ENCODE measurements around the gene ARHGEF9.

The ARHGEF9 gene

DNA sequence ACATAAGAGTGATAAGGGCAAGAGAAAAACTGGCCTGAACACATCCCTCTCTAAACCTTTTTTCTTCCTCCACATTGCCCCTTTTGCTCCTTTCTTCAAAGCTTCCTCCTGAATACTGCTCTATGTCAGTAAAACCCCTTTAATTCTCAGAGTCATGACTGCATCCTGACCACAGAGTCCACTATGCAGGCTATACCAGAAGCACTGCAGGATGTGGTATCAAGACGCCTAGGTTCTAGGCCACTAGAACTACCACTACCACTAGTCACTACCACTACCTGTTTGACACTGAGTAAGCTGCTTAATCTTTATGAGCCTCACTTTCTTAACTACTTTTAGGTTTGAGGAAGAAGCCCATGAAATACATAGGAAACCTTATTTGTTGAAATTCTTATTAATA is 38.7 kb downstream of the ARHGEF9 start:
- DNase-seq (ENCODE audit: low spot score): no peak

DNA sequence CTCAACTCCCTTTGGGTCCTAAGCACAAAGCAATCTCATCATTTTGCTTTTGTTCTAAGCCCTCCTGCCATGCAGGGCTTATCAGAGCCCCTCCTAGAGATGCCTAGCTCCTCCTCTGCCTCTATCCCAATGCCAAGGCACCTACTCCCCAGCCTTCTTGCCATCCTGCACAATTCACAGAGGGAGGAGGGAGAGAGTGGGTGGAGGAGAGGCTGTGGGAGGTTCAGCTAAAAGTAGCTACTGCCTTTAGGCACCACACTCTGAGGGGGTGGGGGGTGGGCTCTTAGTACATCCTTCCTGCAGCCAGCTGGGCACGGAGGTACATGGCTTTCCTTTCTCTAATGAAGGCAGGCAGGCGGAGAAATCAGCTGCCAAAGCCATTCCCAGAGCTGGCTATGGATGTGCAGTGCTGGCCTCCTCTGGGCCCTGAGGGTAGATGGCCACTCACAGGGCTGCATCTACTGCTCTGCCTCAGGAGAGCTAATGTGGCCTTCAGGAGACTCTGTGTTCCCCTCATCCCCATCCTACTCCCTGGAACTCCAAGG is 40.1 kb downstream of the ARHGEF9 start:
- DNase-seq (ENCODE audit: low spot score): no peak

DNA sequence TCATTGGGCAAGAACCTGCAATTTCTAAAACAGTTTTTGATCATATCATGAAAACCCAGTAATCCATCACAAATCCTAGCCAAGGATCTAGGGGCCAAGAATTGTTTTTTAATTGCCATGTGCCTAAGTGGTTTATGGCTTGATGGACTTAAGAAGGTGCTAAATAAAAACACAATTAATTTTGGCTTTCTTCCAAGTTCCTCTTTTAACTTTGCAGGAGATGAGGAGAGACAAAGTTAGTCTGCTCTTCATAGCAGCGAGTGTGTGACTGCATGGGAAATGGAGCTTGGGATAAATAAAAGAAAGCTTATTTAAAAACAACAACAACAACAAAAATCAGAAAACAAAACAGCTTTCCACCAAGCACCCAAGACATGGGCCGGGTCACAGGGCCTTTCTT is 41.4 kb downstream of the ARHGEF9 start:
- no peak for DNase-seq (ENCODE audit: low spot score)

DNA sequence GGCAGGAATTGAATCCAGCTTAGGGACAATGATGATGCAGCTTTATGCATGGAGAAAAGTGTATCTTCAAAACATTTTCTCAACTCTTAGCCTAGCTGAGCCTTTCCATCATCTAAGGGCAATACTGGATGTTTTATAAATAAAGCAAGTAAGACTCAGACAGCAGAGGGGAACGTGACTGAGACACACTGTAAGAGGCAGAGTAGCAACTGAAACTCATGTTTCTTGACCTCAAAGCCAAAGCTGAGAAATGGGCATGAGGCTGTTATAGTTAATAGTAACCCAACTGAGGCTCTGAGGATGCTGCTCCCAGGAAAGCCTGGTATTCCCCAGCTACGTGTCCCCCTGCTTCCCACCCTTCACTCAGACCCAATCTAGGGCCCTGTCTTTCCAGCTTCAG is 44.6 kb downstream of the ARHGEF9 start:
- DNase-seq (ENCODE audit: low spot score): no peak

DNA sequence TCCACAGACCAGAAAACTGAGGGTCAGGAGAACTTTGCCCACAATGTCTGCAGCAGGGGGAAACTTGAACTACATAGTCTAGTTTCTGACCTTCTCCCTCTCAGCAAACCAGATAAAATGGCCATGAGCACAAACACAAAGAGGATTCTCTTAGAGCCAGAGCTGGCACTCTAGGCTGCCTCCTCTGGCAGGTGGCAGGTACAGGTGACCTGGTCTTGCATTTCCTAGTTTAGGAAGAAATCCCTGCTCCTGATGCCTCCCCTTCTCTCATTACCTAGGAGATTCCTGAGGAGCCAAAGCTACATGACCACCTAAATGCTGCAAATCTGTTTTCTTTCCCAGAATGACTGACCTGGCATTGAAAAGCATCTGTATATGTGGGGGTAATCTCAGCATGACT is 45.1 kb downstream of the ARHGEF9 start:
- DNase-seq (ENCODE audit: low spot score): no peak

DNA sequence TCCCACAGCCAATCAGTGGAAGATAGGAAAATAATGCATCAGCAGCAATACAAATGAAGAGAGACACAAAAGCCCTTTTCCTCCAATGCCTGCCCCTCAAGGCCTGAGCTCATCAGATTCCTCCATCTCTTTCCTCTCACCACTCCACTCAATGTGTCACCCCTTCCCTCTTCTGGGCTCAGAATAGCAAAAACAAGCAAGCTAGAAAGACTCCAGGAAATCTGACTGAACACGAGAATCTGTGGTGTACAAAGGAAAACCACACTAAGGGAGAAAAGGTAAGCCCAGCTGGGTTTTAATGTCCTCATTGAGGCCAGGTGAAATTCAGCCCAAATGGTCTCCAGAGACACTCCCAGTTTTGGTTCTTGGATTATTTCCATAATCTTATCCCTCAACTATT is 46.3 kb downstream of the ARHGEF9 start:
- no peak for DNase-seq (ENCODE audit: low spot score)

DNA sequence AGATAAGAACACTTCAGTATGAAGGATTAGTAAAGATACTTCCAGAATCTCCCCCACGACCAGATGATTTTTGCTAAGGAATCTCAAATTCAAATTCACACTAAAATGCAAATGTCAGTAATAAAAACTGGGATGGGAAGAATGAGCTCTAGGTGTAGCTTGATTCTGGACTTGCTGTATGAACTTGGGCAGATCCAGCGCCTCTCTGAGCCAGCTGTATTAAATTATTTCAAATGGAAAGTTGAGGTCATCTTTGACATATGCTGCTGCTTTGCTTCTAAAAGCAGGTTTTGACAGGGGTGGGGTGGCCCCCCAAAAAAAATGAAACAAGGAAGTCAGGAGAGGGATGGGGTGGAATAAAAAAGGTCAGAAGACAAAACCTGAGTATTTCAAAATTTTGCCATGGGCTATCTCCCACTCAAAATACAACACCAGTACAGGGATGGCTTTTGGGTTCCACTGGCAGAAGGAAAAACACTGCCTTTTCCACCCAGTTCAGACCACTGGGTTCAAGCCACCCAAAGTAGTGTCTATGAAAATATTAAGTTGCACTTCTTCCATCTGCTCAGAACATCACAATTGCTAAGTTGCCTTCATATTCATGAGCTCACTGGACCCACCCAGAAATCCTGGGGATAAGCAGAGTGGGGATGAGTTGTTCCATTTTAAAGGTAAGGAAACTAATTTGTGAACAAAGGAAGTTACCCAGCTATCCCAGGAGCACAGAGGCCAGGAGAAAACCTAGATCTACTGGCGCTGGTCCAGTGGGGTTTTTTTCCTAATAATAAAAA is 47.7 kb downstream of the ARHGEF9 start:
- DNase-seq (ENCODE audit: low spot score): no peak

DNA sequence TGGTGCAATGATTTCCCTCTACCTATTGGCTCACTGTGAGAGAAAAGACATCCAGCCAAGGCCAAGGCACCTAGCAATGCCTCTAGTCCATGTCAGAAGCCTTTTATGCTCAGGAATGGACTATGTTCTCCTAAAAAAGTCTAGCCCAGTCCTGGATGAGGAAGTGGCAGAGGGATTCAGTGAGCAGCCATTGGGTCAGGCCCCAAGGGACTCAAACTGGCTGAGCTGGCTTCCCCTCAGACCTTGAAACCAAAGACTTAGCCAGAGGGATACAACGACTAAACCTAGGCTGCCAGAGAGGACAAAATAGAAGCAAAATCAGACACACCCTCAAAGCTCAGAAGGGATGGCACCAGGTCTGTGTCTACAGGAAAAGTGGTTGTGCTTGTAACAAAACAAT is 49.1 kb downstream of the ARHGEF9 start:
- no peak for DNase-seq (ENCODE audit: low spot score)

DNA sequence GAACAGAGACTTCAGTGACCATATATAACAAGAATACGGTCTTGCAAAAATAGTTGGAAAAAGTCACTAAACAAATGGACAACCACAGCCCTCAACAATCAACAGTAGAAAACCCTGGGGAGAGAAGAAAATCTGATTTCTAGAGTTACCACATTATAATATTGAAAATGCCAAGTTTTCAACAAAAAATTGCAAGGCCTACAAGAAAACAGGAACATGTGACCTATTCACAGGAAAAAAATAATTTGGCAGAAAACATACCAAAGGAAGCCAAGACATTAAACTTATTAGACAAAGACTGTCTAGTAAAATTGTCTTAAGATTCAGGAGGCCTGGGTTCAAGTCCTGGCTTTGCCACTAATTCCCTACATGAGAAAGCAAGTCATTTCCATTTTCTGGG is 64.7 kb downstream of the ARHGEF9 start:
- no peak for DNase-seq (ENCODE audit: low spot score)

DNA sequence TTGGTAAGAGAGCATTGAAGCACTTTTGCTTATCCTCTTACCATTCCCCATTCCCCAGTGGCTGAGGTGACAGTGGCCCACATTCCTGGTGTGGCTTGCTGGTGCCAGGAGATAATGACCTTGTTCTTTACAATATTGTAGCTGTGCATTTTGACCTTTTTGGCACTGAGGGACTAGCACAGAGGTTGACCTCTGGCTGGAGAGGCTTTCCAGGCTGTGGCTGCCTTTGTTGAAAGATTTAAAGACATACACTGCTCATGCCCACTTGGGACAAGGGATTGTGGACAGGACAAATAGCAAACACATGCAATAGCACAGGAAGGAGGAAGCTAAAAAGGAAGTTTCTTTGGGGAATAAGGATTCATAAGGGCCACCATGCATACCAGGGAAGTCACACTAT is 65.4 kb downstream of the ARHGEF9 start:
- no peak for DNase-seq (ENCODE audit: low spot score)

DNA sequence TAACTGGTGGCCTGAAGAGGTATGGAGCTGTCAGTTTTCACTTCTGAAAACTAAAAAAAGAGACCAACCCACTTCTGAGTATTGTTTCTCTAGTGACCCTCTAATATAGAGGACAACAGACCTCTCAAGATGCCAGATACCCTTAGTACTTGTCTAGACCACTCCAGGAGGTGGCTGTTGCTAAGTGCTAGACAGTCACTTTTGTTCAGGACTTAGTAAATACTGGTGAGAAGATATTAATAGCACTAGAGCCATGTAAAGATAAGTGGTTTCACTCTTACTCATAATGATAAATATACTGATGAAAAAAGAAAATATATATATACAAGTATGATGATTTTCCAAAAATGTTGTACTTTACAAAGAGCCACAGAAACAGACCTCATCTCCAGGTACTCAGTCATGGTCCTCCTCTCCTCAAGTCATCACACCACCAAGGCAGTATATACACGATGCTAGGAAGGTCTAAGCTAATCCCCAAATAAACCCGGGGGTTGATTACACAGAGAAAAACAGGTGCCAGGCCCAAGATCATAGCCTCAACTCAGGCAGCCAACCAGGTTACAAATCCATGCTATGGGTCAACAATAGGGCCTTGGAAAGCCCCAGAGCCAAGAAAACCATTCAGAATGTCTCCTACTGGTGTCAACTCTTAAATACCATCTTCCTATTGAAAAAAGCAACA is 66.9 kb downstream of the ARHGEF9 start:
- no peak for DNase-seq (ENCODE audit: low spot score)

DNA sequence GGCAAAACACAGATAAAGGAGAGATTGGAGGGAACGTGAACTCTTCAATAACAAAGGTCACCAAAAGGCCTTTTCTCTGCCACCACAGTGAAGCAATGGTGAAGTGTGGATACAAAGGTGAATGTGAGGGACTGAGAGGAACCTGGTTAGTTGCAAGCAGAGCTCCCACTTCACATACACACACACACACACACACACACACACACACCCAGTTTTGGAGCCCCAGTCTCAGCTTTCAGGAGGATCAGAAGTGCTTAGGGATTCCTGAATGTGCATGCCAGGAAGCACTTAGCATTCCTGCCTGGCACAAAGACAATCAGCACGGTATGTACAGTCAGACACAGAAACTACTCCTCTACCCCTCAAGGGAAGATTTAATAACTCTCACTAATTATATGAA is 71.5 kb downstream of the ARHGEF9 start:
- no peak for DNase-seq (ENCODE audit: low spot score)

DNA sequence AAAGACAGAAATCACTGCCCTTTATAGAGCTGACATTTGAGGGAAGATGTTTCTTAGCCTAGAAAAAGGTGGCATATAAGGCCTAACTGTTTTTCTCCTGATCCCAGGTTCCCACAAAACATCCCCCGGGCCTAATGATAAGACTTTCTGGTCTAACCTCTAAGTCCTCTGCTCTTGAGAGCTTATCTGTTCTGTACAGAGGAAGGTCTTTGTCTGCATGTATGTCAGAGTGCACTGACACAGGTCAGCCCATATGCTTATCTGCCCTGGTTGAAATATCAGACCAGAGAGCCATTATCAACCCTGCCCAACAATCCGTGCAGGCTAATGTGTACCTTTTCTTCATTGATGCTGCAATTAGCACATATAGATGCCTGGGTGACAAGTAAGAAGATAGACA is 76.2 kb downstream of the ARHGEF9 start:
- no peak for DNase-seq (ENCODE audit: low spot score)

DNA sequence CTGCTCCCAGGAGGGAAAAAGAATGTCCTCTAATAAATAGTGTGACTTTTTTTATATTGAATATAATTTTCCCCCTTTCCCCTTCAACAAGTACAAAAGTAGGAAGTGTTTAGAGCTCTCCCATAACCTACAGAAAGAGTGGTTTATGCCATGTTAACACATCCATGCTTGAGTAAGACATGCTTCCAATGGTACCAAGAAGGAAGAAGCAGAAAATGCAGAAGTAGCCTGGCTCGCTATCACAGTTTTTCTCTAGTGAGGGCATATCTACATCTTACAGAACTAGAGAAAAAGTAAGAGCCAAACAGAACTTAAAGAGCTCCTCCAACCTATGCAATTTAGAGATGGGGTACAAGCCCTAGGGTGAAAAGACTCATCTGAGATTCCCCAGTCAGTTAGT is 82.5 kb downstream of the ARHGEF9 start:
- no peak for DNase-seq (ENCODE audit: low spot score)

DNA sequence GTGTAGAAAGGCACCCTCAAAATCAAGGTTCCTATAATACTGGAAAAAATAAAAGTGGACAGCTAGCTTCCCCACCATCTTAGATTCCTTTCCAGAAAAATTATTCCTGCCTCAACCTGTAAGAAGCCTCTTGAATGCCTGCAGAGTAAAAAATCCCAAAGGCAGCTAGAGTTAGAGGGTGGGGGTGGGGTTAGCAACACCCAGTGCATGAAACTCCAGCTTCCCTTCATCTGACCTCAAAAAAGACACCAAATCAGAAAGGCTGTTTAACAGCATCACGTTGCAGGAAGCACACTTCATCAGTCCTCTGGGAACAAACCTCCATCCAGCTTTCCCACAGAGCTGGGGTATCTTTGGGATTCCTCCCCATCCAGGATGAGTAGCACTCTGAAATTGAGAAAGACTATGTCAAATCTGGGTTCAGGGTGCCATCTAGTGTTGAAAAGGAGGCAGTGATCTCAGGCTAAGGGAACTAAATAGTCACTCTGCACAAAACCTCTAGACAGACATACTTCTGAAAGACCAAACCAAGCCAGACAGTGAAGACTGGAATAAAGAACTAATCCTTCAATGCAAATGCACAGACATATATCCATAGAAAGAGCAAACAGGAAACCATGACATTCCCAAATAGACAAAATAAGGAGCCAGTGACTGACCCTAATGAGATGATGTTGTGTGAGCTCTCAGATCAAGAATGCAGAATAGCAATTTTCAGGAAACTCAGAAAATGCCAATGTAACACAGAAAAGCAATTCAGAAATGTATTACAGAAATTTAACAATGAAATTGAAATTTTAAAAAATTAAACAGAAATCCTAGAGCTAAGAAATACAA is 97.9 kb downstream of the ARHGEF9 start:
- peak; percentile 4 for DNase-seq (ENCODE audit: low spot score)

DNA sequence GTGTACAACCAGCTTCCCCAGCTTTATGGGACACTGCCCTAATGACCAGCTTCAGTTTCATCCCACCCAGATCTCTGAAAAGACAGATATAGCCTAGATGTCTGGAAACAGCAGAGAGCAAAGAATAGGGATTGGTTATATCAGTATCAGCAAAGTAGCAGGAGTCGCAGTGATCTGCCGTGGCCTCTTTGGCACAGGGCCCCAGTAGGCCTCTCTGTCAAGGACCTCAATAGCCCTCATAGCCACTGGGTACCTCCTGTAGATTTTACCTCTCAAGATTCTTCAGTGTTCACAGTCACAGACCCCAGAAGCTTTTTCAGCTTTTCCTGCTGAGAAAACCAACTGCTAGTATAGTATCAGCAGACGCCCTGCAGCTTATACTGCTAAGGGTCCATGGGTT is 104.6 kb downstream of the ARHGEF9 start:
- DNase-seq (ENCODE audit: low spot score): no peak

DNA sequence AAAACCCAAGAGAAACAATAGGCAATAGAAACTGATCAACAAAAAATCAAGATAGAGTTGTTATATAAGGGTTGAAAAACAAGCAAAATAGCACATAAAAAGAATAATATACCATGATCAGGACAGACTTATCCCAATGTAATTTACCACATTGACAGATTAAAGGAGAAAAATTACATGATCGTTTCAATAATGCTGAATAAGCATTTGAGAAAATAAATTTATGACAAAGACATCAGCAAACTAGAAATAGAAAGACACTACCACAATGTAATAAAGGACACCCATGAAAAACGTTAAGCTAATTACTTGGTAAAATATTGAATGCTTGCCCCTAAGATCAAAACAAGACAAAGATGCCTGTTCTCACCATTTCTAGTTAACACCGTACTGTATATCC is 105.6 kb downstream of the ARHGEF9 start:
- no peak for DNase-seq (ENCODE audit: low spot score)

DNA sequence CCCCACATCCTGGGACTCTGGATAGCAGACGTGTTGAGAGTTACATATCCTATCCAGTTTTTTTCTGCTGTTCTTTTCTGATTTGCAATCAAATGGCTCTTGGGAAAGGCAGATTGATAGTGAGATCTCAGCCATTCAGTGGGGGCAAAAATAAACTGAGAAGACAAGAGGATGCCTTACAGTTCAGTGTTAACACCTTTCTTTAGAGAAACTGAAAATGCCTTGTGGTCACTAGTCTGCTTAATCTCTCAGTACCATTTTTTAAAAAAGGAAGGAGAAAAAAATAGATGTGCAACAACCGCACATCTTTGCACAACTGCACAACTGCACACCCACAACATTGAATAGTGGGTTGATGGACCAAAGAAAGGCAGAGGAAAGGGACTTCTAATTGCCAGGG is 109.3 kb downstream of the ARHGEF9 start:
- no peak for DNase-seq (ENCODE audit: low spot score)

DNA sequence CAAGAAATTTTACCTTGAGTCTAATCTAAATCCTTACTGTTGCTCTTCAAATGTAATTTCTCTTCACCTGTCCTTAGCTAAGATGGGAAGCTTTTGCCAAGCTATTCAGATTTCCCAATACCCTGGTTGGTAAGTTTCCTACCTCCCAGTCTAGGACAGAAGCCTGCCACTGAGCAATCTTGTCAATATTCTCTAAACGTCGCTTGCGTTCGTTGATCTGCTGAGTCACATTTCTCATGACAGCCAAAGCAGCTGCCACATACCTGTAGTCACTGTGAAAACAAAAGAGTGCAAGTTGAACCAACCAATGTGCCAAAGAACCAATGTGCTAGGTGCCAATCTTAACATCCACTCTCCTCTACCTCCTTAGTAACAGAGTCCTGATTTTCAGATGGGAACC is 111.1 kb downstream of the ARHGEF9 start:
- no peak for DNase-seq (ENCODE audit: low spot score)

DNA sequence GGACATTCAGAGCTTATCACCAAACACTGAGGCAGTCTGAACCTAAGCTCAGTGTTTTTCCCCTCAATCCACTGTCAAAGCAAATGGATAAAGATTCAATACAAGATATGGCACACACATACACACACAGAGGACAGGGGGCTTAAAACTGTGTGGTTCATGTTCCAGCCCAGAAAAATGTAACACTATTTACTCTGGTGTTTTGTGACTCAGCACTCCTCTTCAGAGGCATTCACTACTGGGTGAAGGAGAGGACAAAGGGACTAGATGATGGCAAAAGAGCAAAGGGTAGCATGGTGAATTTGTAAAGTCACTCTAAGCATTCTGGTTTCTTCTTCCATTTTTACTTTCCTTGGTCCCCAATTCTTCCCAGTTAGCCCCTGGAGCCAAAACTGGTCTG is 120.3 kb downstream of the ARHGEF9 start:
- no peak for DNase-seq (ENCODE audit: low spot score)

DNA sequence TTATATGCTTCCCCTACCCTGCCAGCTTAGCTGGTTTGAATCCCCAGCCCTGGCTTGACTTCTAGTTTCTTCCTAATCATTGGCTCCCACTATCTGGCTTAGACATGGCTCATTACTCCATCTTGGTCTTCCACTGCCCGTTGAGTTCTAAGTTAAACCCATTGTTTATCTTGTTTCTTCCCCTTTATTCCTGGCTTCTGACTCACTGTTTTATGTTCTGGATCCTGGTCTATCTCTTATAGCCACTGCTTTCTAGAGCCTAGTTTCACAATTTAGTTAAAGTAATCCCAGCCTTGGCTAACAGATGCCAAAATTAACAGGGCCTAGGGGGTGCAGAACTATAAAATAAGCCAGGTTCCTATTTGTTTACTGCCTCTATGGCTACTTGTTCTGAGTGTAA is 120.9 kb downstream of the ARHGEF9 start:
- no peak for DNase-seq (ENCODE audit: low spot score)

DNA sequence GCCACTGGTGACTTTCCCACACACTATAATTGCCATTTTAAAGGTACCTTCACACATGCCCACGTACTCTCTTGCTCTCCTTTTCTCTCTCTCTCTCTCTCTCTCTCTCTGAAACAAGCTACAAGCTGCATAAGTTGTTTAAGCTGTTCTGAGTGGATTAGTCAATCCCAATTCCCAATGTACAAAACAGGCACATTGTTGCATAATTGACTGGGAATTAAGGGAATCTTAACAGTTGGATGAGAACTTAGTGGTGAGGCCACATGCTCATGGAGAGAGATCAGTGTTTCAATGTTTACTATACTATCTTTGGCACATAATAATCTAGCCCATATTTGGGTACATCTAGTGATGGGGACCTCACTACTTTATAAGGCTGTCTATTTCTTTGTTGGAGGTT is 123.3 kb downstream of the ARHGEF9 start:
- DNase-seq (ENCODE audit: low spot score): no peak

DNA sequence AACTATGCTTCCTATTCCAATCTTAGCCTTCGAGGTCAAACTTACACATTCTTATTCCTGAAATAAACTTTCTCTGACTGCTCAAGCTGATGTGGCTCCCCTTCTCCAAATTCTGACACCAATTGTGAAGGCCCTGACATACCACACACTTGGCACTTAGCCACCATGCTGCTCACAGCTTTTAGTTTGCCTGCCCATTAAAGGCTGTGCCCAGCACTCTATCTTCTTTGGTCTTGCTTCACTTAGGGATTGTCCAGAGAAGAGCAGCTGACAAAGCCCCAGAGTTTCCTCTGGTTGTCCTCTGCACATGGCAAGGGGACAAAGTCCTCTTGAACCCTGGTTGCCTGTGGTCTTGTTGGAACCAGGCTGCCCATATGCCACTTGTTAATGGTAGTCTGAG is 126.1 kb downstream of the ARHGEF9 start:
- DNase-seq (ENCODE audit: low spot score): no peak
